GM19025 (cell line): ENCODE results near the gene FOXRED1.

Experiments used
- ATAC-seq: cut with Tn5 transposase; IDR thresholded peaks from one replicate; pipeline ENCODE4 v1.9.1; 2021; ENCODE audit warnings: mild to moderate bottlenecking, low read depth, moderate library complexity; ENCODE audit not compliant: unreplicated experiment

FOXRED1 gene

DNA sequence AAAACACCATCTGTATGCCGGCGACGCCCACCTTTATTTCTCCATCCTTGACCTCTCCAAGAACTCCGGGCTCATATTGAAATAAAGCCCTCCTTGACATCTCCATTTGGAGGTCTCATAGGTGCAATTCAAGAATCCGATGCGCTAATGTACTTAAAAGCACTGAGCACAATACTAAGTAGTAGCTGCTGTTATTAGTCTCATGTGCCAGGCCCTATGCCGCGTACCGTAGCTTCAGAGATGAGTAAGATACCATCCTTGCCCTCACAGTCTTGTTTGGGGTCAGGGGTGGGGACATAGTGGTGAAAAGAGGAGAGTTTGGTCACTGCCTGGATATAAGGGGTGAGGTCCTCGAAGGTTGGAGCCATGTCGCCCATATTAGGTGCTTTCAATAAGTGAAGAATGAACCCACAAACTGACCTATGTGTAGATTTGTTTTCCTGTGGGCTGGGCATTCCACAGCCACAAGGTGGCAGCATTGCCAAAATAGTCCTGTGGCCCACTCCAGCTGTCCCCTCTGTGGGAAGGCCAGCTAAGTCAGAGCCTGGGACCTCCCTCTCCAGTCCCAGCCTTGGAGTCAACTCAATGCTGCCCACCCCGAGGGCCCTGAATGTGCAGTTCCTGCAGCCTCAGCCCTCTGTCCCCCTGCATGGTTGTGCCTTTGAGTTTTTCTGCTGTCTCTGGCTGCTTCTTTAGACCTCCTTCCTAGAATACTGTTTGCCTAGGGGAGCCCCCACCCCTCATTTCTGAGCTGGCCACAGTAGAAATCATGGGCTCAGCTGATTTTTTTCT, 41.4 kb downstream of the FOXRED1 start:
- ATAC-seq: peak; percentile 34

DNA sequence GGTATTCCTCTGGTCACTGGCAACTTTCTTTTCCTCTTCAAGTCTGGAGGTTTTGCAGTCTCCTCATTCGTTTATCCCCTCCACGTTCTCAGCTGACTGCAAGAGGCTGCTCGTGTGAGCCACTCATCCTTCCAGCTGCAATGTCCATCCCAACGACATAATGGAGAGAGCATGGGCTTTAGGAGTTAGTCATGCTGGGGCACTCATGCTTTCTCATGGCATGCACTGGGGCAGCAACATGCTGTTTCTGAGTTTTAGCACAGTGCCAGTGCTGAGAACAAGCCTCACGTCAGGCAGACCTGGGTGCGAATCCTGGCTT, 42.0 kb downstream of the FOXRED1 start:
- no peak for ATAC-seq

DNA sequence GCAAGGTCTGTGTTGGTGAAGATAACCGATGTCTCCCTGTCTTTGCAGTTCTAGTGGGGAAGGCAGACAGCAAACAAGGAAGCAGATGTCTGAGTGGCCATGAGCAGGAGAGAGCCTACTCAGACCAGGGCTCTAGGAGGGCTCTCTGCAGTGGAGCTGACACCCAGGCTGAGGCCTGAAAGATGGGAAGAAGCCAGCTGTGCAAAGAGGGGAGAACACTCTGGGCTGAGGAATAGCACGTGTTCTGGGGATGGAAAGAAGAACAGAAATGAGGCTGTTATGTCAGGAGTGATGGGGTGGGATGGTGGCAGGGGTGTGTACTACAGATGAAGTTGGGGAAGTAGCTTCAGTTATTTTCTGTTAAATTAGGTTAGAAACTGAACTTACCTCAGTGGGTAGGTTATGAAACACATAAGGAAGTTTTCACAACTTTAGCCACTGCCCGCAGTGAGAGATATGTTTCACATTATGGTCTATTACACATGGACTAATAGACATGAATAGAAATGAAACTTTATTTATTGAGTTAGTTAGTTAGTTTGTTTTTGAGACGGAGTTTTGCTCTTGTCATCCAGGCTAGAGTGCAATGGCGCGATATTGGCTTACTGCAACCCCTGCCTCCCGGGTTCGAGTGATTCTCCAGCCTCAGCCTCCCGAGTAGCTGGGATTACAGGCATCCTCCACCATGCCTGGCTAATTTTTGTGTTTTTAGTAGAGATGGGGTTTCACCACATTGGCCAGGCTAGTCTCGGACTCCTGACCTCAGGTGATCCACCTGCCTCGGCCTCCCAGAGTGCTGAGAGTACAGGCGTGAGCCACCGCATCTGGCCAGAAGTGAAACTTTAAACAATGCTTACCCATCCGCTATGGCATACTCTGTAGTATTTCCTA, 42.7 kb downstream of the FOXRED1 start:
- ATAC-seq: peak; percentile 72

DNA sequence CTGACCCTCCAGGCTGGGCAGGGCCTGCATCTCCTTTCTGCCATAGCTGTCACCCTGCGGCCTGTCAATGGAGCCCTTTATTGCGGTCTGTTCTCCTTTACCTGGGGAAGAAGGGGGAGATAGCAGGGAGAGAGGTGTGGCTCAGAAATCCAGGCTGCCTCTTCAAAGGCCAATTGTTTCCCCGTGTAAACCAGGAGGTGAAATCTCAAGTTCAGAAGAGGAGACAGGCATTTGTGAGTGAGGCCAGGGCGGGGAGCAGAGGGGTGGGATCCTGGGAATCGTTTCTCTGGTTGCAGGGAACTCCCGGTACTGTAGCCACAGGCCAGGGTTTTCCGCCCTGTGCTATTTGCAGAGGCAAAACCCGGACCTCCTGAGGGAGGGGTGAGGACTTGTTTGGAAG, 44.0 kb downstream of the FOXRED1 start:
- no peak for ATAC-seq

DNA sequence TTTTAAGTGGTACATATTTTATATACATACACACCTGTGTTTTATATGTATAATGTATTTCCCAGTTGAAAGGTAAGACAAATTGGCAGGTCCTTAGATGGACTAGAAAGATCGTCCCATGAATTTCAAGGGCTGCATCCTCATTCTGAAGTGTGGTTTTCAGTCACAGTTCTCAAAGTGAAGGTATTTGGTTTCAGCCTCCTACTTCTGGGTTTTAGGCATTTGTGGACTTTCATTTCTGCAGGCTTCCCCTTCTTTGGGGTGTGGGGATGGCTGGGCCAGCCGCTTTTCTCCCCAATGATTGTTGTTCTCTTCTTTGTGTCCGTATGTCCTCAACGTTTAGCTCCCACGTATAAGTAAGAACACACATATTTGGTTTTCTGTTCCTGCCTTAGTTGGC, 44.9 kb downstream of the FOXRED1 start:
- ATAC-seq: no peak

DNA sequence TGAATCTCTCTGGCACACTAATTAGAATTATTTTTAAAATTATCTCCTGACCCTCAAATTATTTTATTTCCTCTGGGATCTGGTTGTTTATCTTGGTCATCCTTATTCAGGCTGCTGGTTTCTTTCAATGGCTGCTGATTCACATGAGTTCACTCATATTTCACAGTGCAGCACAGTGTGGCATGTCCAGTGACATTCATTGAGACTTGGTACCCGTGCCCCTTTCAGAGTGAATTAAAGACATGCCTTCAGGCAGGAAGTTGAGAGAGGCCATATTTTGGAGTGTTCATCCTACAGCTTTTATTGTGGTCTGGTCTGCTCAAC, 48.4 kb downstream of the FOXRED1 start:
- ATAC-seq: no peak

DNA sequence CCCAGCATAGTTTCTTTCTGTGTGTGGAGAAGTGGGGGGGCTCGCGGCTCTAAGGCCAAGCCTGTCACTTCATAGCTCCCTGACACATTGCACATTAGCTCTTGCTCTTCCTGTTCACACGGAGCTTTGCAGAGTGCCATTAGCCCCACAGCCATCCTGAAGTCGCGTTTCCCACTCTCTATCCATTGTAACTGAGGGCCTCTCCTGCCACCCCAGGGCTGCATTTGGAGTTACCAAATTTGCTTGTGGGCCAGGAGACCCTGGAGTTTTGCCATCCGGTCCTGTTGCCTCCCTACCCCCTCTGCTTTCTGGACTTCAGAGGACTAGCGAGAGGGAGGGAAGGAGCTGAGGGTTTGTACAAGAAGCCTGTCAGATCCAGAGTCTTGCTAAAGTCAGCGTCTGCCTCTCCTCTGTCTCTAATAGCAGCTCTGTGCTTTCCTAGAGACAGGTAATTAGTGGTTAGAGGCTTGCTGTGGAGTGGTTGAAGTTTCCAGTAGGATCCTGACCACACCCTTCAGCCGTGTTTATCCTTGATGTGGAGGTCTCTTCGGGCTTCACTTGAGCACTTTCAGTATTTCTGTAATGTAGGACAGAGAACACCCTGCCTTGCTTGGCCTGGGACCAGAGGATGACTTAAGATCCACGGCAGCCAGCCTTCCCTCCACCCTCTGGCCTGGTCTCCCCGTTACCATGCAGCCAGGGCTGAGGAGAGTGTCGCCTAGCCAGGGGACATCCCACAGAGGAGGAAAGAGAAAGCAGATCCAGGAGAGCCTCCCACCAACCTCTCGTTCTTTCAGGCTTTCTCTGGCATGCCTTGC, 49.0 kb downstream of the FOXRED1 start:
- peak; percentile 48 for ATAC-seq

DNA sequence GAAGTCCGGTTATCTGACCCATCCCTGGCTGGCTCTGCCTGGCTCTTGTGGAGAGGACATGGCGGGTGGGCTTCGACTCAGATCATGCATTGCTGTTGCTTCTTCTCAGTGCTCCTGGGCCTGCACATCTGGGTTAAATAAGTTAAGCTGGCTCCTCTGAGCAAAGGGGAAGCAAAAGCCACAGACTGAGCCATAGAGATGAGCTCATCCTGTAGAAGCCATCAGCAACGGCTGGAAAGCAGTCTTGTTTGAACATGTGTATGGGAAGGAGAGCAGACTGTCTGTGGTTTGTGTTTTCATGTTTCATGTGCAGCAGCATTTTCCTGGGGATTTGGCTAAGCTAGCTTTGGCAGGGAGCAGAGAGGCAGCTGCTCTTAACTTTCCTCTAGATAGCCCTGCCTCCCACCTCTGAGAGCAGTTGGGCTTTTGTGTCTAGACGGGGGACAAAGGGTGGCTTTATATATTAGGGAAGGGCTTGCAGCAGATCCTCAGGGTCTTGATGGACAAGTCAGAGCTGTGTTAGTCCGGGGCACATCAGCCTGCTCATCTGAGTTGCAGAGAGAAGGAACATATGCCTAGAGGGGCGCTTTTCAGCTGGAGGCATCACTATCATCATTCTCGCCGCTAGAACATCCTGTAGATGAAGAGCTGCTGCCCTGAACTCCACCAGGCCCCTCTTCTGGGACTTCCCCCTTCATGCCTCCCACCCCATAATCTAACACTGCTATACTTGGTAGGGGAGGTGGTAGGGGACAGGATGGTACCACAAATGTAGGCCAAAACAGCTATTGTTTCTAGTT, 49.8 kb downstream of the FOXRED1 start:
- peak; percentile 86 for ATAC-seq

DNA sequence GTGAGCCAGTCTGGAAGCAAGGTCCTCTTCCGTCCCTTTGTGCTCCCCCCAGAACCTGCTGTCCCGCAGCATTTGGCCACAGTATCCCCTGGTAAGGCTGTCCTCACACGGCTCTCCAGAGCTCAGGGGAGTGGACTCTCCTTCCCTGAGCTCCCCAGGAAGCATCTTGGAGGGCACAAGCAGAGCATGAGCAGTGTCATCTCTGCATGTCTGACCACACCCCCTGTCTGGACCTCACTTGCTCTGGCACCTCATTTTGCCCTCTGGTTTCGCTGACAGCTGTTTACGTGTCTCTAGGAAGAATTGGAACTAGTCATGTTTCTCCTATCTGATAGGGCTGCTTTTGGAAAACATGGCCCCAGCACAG, 50.4 kb downstream of the FOXRED1 start:
- ATAC-seq: no peak

DNA sequence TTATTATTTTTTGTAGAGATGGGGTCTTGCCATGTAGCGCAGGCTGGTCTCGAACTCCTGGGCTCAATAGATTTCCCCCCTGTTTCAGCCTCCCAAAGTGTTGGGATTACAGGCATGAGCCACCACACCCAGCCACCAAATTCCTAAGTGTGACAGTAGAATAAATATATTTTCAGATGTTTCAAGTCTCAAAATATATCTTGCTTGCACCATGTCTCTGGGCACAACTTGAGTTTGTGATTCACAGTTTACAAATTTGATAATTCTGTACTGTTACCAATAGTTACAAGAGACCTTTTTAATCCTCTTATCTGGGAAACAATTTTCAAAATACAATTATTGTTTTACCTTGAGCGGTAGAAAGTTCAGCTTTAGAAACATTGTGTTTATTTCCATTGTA, 54.0 kb downstream of the FOXRED1 start:
- no peak for ATAC-seq

DNA sequence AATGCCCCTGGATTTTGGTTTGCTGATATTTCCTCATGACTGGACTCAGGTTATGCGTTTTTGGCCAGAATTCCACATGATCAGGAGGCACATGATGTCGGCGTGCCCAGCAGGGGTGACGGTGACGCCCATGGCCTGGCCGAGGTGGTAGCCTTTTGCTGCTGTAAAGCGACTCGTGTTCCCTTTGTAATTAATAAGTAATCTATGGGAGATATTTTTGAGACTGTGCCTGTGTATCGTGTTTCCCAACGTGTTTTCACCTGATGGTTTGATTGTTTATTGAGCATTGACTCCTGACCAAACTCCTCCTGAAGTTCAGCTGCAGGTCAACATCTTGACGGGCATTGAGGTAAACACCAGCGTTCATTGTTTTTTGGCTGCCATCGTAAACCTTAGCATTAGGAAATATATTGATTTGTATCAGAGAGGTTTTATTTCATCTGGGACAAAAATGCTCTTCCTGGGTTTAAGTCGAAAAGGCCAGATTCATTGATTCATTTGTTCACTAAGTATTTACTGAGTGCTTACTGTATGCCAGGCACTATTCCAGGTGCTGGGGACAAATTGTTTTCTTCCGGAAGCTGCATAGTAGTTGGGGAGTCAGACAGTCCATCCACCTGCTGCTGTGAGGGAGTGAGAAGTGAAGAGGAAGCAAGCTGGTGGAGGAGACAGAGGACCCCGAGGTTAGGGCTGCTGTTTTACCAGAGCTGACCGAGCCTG, 58.5 kb downstream of the FOXRED1 start:
- ATAC-seq: no peak
